ENCODE results near the gene CHST11. TPM values are rescaled to one million over a fixed set of nuclear protein-coding genes. Genes with fewer than 3 reads are reported as not detected.

CHST11 gene
- total and polyA plus RNA-seq, 10 of the 15 experiments (the other 5 are each of a cell fraction or from before 2014, with no cell fraction given) = 1.9 to 38.1 (median 17.2) TPM

DNA sequence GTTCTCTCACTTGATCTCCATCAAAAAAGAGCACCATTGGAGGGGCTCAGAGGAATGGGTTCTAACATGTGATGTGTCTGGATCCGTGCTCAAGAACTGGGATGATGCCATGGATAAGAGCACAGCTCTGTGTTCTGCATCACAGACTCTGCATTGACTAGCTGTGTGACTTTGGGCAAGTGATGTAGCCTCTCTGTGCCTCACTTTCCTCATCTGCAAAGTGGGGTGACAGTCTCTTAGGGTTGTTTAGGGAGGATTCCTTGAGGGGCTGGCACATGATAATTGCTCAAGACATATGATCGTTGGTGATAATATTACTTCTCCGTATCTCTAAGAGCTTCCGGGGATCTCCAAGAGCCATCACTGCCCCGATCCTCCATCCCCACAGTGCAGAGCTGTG lies 202.3 kb downstream of the CHST11 start:
- ChIA-PET RAD21 (ENCODE audit: unreplicated experiment) (interaction anchor here (1.6 kb wide), 1 partner anchor 277 kb away, joined by 4 read pairs; no protein-coding TSS in a partner anchor), SMC1A (ENCODE audit: uncharacterized antibody, unreplicated experiment) (interaction anchor here (0.8 to 2.4 kb wide), 5 partner anchors 9 to 114 kb away, joined by 3 to 12 read pairs (median 4); no protein-coding TSS in a partner anchor), CTCF (interaction anchor here (0.8 kb wide), 1 partner anchor 277 kb away, joined by 3 read pairs; no protein-coding TSS in a partner anchor), POLR2A (no interaction called here)
- Histone ChIP-seq H3K36me3 (ENCODE audit: control insufficient read depth in 2 of 2, insufficient read depth in 2 of 2, low read length in 1 of 2) (peaks cover 2 to 3% of the 10 kb centered on the region in 2 experiments; a peak in 3 of 4 replicates), H3K79me2 (ENCODE audit: control insufficient read depth, insufficient read depth, low read length) (no peaks in the 10 kb centered on the region; the same call in 1 of the 2 replicates), H3K4me2 (ENCODE audit: control insufficient read depth, insufficient read depth) (no peak overlapping the region), H3K4me1 (ENCODE audit: control insufficient read depth, insufficient read depth, low read length) (peaks cover 4% of the 10 kb centered on the region), H3K27ac (ENCODE audit: control insufficient read depth, insufficient read depth) (no peak overlapping the region), H3K4me3 (no peak overlapping the region), H4K20me1 (ENCODE audit: control insufficient read depth, insufficient read depth) (no peaks in the 10 kb centered on the region), H2AFZ (ENCODE audit: control insufficient read depth, low read depth, low read length) (no peak overlapping the region), H3K9ac (ENCODE audit: control insufficient read depth, insufficient read depth, low read length) (no peak overlapping the region), H3K9me3 (replicated peaks; ENCODE audit: control insufficient read depth, insufficient read depth, low read length) (no peaks in the 10 kb centered on the region), H3K27me3 (replicated peaks in 1 of 2; ENCODE audit: control insufficient read depth in 2 of 2, insufficient read depth in 2 of 2, low read length in 1 of 2) (no peaks in the 10 kb centered on the region)
- no TSS peak for BruUV-seq (replicated peaks)
- TF ChIP-seq KLF5 (IDR thresholded peaks at IDR 0.05; ENCODE audit: partially characterized antibody) = no peak
- no peak for TF ChIP-seq SREBF1 (IDR thresholded peaks at IDR 0.05; ENCODE audit: low read length)
- TF ChIP-seq CBX5 (IDR thresholded peaks at IDR 0.05; ENCODE audit: low read depth) = no peak
- no peak for TF ChIP-seq SP1 (IDR thresholded peaks at IDR 0.05; ENCODE audit: low read depth, low read length)
- no peak for TF ChIP-seq PML (IDR thresholded peaks at IDR 0.05; ENCODE audit: low read length)
- TF ChIP-seq NR2F1 (conservative IDR thresholded peaks at IDR 0.05) = no peak
- no peak for TF ChIP-seq KAT2A (conservative IDR thresholded peaks at IDR 0.05; ENCODE audit: control insufficient read depth, low read depth, low read length)
- TF ChIP-seq CHD2 (IDR thresholded peaks at IDR 0.05; ENCODE audit: borderline replicate concordance, low read depth, low read length) = no peak
- no peak for TF ChIP-seq ZNF24 (IDR thresholded peaks at IDR 0.05)
- no peak for TF ChIP-seq YBX1 (IDR thresholded peaks at IDR 0.05)
- TF ChIP-seq, protein P1, sequence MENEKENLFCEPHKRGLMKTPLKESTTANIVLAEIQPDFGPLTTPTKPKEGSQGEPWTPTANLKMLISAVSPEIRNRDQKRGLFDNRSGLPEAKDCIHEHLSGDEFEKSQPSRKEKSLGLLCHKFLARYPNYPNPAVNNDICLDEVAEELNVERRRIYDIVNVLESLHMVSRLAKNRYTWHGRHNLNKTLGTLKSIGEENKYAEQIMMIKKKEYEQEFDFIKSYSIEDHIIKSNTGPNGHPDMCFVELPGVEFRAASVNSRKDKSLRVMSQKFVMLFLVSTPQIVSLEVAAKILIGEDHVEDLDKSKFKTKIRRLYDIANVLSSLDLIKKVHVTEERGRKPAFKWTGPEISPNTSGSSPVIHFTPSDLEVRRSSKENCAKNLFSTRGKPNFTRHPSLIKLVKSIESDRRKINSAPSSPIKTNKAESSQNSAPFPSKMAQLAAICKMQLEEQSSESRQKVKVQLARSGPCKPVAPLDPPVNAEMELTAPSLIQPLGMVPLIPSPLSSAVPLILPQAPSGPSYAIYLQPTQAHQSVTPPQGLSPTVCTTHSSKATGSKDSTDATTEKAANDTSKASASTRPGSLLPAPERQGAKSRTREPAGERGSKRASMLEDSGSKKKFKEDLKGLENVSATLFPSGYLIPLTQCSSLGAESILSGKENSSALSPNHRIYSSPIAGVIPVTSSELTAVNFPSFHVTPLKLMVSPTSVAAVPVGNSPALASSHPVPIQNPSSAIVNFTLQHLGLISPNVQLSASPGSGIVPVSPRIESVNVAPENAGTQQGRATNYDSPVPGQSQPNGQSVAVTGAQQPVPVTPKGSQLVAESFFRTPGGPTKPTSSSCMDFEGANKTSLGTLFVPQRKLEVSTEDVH (IDR thresholded peaks at IDR 0.05; ENCODE audit: low read depth, partially characterized antibody) = no peak
- no peak for TF ChIP-seq ZNF622 (IDR thresholded peaks at IDR 0.05)
- no peak for TF ChIP-seq STAT1 (conservative IDR thresholded peaks at IDR 0.05)
- no peak for TF ChIP-seq CHD1 (IDR thresholded peaks at IDR 0.05; ENCODE audit: low read depth, low read length)
- no peak for TF ChIP-seq GABPA (IDR thresholded peaks at IDR 0.05; ENCODE audit: low read depth)
- TF ChIP-seq ZNF274 (IDR thresholded peaks at IDR 0.05; ENCODE audit: insufficient read depth, insufficient read length) = no peak
- DNase-seq (ENCODE audit: low read depth, low spot score) (no peak), FAIRE-seq (no peak), ATAC-seq (no peak)
- intact Hi-C loops (cut with micrococcal nuclease; ENCODE audit: unreplicated experiment) (no loop called here), in situ Hi-C loops (cut with MboI) (no loop called here)
- WGBS (ENCODE audit: insufficient coverage, insufficient replicate concordance, low lambda C conversion rate, missing lambda C conversion rate) = 100% methylated on average over 5 of the region's 5 CpGs
